ENCODE data around the gene PCDHGC5. TPM values are rescaled to one million over a fixed set of nuclear protein-coding genes. Genes with fewer than 3 reads are reported as not detected.

PCDHGC5 gene
- total and polyA plus RNA-seq, 2 of the 8 experiments (the other 6 are each of a cell fraction or from before 2014, with no cell fraction given): 0.41 to 1.1 TPM

DNA sequence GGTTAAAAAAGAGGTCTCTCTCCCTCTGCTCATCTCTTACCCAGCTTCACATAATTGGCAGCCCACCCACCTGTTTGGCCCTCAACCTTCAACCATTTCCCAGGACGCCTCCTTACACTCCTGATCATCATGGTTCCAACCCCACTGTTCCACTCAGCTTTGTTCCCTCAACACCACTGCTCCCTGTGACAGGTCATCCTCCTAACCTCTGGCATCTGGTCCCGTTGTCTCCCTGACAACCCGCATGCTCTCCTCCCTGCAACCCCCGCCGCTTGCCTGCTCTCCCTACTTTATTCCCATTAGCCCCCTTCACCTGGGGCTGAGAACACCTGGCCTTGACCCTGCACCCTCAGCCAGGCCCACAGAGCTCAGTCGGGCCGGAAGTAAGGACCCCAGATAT, 12.9 kb downstream of the PCDHGC5 start:
- FAIRE-seq (no peak), DNase-seq (ENCODE audit: low read depth in 1 of 2, low spot score in 2 of 2) (no peak)
- Histone ChIP-seq H3K36me3 (ENCODE audit: control insufficient read depth in 2 of 4, insufficient read depth in 4 of 4, low read length in 3 of 4) (0 out of 8 replicates have a peak, but pooled peaks cover 0 to 1% (median 0%) of the 10 kb centered on the region in 4 experiments), H3K18ac (ENCODE audit: extremely low read depth, low read length) (no peak overlapping the region), H3K79me1 (ENCODE audit: low read depth, low read length) (no peaks in the 10 kb centered on the region), H3K4me2 (ENCODE audit: insufficient read depth in 1 of 2, low read depth in 2 of 2, low read length in 2 of 2) (no peak overlapping the region), H2BK5ac (ENCODE audit: low read depth, low read length) (no peak overlapping the region), H4K20me1 (replicated peaks in 1 of 2; ENCODE audit: control insufficient read depth in 1 of 2, insufficient read depth in 2 of 2, low read length in 2 of 2) (no peaks in the 10 kb centered on the region), H2AK5ac (ENCODE audit: low read depth, low read length) (no peak overlapping the region), H4K8ac (ENCODE audit: extremely low read depth, insufficient read depth, low read length) (no peak overlapping the region), H3K9ac (replicated peaks in 1 of 4; ENCODE audit: extremely low read depth in 1 of 4, low read depth in 3 of 4, low read length in 3 of 4) (no peak overlapping the region), H3K9me3 (ENCODE audit: insufficient read depth in 2 of 2, low read depth in 1 of 2, low read length in 1 of 2) (no peaks in the 10 kb centered on the region), H3K4ac (replicated peaks; ENCODE audit: insufficient read length, low read depth, low read length) (no peak overlapping the region), H3K4me1 (replicated peaks in 1 of 4; ENCODE audit: control insufficient read depth in 3 of 4, insufficient read depth in 4 of 4, low read length in 3 of 4) (no peaks in the 10 kb centered on the region; a peak in 1 of 7 replicates), H3K27ac (ENCODE audit: low read depth, low read length) (no peak overlapping the region), H3K79me2 (ENCODE audit: control insufficient read depth in 1 of 2, insufficient read depth in 2 of 2, low read length in 2 of 2) (no peaks in the 10 kb centered on the region), H4K5ac (ENCODE audit: insufficient read length, low read depth, low read length) (no peak overlapping the region), H3K14ac (ENCODE audit: insufficient read length) (no peak overlapping the region), H3K56ac (replicated peaks; ENCODE audit: insufficient read length, low read depth, low read length) (no peak overlapping the region), H2BK20ac (ENCODE audit: low read length) (no peak overlapping the region), H2BK120ac (replicated peaks; ENCODE audit: low read depth, low read length) (no peak overlapping the region), H2AFZ (ENCODE audit: low read length) (no peak overlapping the region), H3K27me3 (replicated peaks in 1 of 4; ENCODE audit: control insufficient read depth in 3 of 4, extremely low read depth in 1 of 4, insufficient read depth in 3 of 4, low read length in 3 of 4) (no peaks in the 10 kb centered on the region), H4K91ac (replicated peaks; ENCODE audit: insufficient read length, low read length) (no peak overlapping the region), H3K23ac (ENCODE audit: insufficient read length) (no peak overlapping the region), H3K4me3 (ENCODE audit: extremely low read depth in 1 of 4, insufficient read depth in 2 of 4, low read depth in 3 of 4, low read length in 4 of 4) (no peak overlapping the region), H2BK15ac (ENCODE audit: low read length) (no peak overlapping the region), H3K23me2 (ENCODE audit: low read depth, low read length) (no peaks in the 10 kb centered on the region; the same call in 1 of the 2 replicates), H2BK12ac (ENCODE audit: low read depth, low read length) (no peak overlapping the region)
- 81% methylated on average over 7 of the region's 7 CpGs; no CpG with 5 or more reads in 1 of the 2 experiments for WGBS, 2 experiments (ENCODE audit: extremely low coverage in 1 of 2, insufficient coverage in 1 of 2, insufficient read length in 1 of 2, insufficient replicate concordance in 2 of 2, low coverage in 1 of 2, low lambda C conversion rate in 2 of 2, missing lambda C conversion rate in 1 of 2)
- no peak for TF ChIP-seq TAF7 (optimal IDR thresholded peaks at IDR 0.05; ENCODE audit: borderline replicate concordance, low read depth, low read length)
- no peak for TF ChIP-seq TBP (IDR thresholded peaks at IDR 0.05; ENCODE audit: low read depth, low read length)
- TF ChIP-seq, protein P1, sequence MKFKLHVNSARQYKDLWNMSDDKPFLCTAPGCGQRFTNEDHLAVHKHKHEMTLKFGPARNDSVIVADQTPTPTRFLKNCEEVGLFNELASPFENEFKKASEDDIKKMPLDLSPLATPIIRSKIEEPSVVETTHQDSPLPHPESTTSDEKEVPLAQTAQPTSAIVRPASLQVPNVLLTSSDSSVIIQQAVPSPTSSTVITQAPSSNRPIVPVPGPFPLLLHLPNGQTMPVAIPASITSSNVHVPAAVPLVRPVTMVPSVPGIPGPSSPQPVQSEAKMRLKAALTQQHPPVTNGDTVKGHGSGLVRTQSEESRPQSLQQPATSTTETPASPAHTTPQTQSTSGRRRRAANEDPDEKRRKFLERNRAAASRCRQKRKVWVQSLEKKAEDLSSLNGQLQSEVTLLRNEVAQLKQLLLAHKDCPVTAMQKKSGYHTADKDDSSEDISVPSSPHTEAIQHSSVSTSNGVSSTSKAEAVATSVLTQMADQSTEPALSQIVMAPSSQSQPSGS (IDR thresholded peaks at IDR 0.05; ENCODE audit: low read length): no peak
- no peak for TF ChIP-seq KDM1A (IDR thresholded peaks at IDR 0.05; ENCODE audit: borderline replicate concordance, low read length)
- ChIA-PET CTCF (ENCODE audit: partially characterized antibody) (interaction anchor here (0.8 to 50.9 kb wide), 10 partner anchors 10 to 284 kb away, joined by 3 to 1236 read pairs (median 6); partner anchors contain the start of genes PCDHGA10, PCDHGA11, PCDHGA9 and PCDHGB6), POLR2A (ENCODE audit: partially characterized antibody) (interaction anchor here (1.0 kb wide), 1 partner anchor 13 kb away, joined by 4 read pairs; the partner anchor contains the start of gene PCDHGC5)

Data from H1 (cell line).